Mucosa of descending colon (tissue), 3 donors: ENCODE data around the gene ARL14. TPM values are rescaled to one million over a fixed set of nuclear protein-coding genes. Genes with fewer than 3 reads are reported as not detected.
A peak's percentile ranks its signal among the peaks of the same experiment; 100 is the strongest.
"Not testable (repeated sequence)": the region's sequence is repeated elsewhere in the genome, so short reads cannot be mapped to it uniquely, and the experiment has no call there.

ENCODE experiments used
- ATAC-seq: fragments of 200-7000 bp; cut with Tn5 transposase; one replicate; pipeline ENCODE4 v1.9.1; 2020; ENCODE audit warnings: mild to moderate bottlenecking, moderate library complexity
- DNase-seq, 3 donors: peaks; one replicate each; pipeline ENCODE4 v3.0.0-alpha.2; 2020
- H3K36me3 ChIP-seq: fragments of 200-600 bp; one replicate; pipeline ENCODE4 v1.8.0; 2021; ENCODE audit warnings: low read depth, mild to moderate bottlenecking
- H3K4me1 ChIP-seq: fragments of 200-600 bp; one replicate; pipeline ENCODE4 v1.8.0; 2021; ENCODE audit warnings: low read depth, mild to moderate bottlenecking
- H3K4me3 ChIP-seq: fragments of 200-600 bp; one replicate; pipeline ENCODE4 v1.8.0; 2021; ENCODE audit warnings: mild to moderate bottlenecking
- H3K9me3 ChIP-seq: fragments of 200-600 bp; one replicate; pipeline ENCODE4 v1.8.0; 2021; ENCODE audit warnings: mild to moderate bottlenecking
- intact Hi-C, 2 donors: fragments of 100-400 bp; cut with DNase I in 1 of 2; cut with micrococcal nuclease in 1 of 2; formaldehyde crosslinking; loops; one replicate each; pipeline versions ENCODE4 v1.11.0 to v1.11.1; 2022; cut with DNase I, micrococcal nuclease
- total RNA-seq, 3 donors: library from RNA; stranded (reverse); fragmentation: NEBNext Ultra II Directional in 2 of 3; extraction: Animal tissue kit (Norgen Biotek cat#: 25700) in 2 of 3; gene quantifications; one replicate each; pipeline versions ENCODE4 v1.2.1 to v1.2.4, GENCODE V29; 2021 to 2023
- TF ChIP-seq, protein P1 (sequence below): fragments of 200-600 bp; IDR thresholded peaks from one replicate; pipeline ENCODE4 v1.8.0; 2022; ENCODE audit warnings: antibody characterized with exemption, mild to moderate bottlenecking
- donor health status: DM: no; HTN: no; CAD: no; lungs with moderate emphysema.
- donor health status: DM: no; HTN: no; CAD: no.
- donor health status: DM: no; HTN: yes; CAD: no.

ARL14 gene
- total RNA-seq, 3 donors from 2014 or later: 11.6 to 40.4 (median 22.2) TPM

DNA sequence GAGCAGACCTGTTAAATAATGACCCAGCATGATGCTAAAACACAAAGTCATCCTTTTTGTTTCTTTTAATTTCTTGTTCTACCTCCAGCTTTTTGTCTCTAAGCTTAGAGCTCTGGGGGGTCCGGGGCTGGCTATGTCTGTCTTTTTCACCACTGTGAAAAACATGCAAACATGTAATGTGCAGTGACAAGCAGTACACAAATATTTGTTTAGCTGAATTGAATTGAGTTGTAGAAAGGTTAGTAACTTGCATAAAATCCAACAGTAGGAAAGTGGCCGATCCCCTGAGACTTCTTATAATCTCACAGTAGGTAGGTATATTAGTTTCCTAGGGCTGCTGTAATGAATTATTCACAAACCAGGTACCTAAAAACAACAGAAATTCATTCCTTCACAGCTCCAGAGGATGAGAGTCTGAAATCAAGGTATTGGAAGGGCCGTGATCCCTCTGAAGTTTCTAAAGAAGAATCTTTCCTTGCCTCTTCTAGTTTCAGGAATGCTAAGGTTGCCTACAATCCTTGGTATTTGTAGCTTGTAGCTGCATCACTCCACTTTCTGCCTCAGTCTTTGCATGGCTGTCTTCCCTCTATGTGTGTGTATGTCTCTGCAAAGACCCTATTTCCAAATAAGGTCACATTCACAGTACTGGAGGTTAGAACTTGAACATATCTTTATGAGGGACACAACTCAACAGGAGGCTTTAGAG is 32.7 kb downstream of the ARL14 start:
- intact Hi-C loops: loop anchor here in 1 of 2 donors (5.0 kb wide), 1 partner anchor 238 kb away; no protein-coding TSS in a partner anchor
- no peak for ATAC-seq

DNA sequence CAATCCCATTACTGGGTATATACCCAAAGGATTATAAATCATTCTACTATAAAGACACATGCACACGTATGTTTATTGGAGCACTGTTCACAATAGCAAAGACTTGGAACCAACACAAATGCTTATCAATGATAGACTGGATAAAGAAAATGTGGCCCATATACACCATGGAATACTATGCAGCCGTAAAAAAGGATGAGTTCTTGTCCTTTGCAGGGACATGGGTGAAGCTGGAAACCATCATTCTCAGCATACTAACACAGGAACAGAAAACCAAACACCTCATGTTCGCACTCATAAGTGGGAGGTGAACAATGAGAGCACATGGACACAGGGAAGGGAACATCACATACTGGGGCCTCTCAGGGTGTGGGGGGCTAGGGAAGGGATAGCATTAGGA is 36.2 kb downstream of the ARL14 start:
- DNase-seq, H3K9me3 ChIP-seq, H3K4me1 ChIP-seq, H3K36me3 ChIP-seq, intact Hi-C loops, H3K4me3 ChIP-seq, ATAC-seq: not testable (repeated sequence)

More for the DNA sequence above, 32.7 kb downstream of the ARL14 start:
- no peaks in the 10 kb centered on the region for H3K4me1 ChIP-seq
- H3K36me3 ChIP-seq: no peaks in the 10 kb centered on the region
- H3K9me3 ChIP-seq: no peaks in the 10 kb centered on the region
- DNase-seq: no peak
- TF ChIP-seq, protein P1, sequence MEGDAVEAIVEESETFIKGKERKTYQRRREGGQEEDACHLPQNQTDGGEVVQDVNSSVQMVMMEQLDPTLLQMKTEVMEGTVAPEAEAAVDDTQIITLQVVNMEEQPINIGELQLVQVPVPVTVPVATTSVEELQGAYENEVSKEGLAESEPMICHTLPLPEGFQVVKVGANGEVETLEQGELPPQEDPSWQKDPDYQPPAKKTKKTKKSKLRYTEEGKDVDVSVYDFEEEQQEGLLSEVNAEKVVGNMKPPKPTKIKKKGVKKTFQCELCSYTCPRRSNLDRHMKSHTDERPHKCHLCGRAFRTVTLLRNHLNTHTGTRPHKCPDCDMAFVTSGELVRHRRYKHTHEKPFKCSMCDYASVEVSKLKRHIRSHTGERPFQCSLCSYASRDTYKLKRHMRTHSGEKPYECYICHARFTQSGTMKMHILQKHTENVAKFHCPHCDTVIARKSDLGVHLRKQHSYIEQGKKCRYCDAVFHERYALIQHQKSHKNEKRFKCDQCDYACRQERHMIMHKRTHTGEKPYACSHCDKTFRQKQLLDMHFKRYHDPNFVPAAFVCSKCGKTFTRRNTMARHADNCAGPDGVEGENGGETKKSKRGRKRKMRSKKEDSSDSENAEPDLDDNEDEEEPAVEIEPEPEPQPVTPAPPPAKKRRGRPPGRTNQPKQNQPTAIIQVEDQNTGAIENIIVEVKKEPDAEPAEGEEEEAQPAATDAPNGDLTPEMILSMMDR: no peak
- no peak overlapping the region for H3K4me3 ChIP-seq

DNA sequence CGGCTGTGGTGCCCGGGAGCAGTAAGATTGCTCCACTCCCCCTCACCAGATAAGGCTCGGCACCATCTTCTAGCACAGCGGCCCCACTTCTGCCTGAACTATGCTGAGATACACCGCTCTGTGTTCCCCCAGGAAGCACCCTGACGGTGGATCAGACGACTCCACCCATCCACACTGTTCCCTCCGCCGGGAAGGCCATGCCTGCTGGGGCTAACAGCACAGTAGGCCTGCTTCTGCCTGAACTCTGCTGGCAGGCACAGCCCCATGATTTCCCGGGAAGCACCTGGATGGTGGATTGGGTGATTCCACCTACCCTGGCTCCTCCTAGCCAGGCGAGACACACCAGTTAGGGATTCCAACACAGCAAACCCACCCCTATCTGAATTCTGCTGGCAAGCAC is 42.8 kb downstream of the ARL14 start:
- Histone ChIP-seq H3K36me3 (no peaks in the 10 kb centered on the region), H3K4me3 (no peak overlapping the region), H3K9me3 (no peaks in the 10 kb centered on the region), H3K4me1 (no peaks in the 10 kb centered on the region)
- TF ChIP-seq, protein P1: no peak
- no peak for ATAC-seq
- intact Hi-C loops: no loop called here
- no peak for DNase-seq

DNA sequence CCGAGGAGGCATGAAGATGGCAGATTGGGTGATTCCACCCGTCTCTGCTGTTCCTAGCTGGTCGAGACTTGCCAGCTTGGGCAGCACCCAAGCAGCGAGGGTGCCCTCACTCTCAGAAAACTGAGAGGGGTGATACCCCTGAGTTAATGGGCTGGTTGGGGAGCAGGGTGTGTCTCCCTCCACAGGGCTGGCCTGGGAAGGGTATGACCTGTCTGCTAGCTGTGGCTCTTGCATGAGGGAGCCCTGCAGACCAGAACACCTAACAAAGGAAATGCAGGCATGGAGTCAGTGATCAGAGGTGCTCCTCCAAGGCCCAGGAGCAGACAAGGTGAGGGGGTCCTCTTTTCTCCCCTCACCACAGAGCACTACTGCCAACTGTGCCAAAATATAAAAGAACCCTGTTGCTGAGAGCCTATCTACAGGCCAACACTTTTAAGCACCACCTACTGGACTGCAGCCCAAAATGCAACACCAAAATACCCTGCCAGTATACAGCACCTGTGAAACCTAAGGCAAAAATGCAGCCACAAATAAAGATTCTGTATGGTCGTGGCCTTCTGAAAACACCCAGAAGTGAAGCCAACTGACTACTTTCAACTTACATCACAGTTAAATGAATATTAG is 43.3 kb downstream of the ARL14 start:
- Histone ChIP-seq H3K9me3 (no peaks in the 10 kb centered on the region), H3K36me3 (no peaks in the 10 kb centered on the region), H3K4me1 (no peaks in the 10 kb centered on the region), H3K4me3 (no peak overlapping the region)
- TF ChIP-seq, protein P1: no peak
- intact Hi-C loops: no loop called here
- DNase-seq (peak in 1 of 3 donors; percentile 9), ATAC-seq (peak; percentile 44)

DNA sequence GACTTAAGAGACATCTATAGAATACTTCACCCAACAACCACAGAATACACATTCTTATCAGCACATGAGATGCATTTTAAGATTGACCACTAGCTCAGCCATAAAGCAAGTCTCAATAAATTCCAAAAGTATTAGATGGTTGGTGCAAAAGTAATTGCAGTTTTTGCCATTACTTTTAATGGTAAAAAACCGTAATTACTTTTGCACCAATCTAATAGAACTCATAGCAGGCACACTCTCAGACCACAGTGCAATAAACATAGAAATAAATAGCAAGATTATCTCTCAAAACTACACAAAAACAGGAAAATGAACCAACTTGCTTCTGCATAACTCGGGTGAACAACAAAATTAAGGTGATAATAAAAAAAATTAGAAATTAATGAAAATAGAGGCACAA is 45.4 kb downstream of the ARL14 start:
- Histone ChIP-seq H3K36me3 (no peaks in the 10 kb centered on the region), H3K4me1 (no peaks in the 10 kb centered on the region), H3K4me3 (no peak overlapping the region), H3K9me3 (no peaks in the 10 kb centered on the region)
- intact Hi-C loops: no loop called here
- ATAC-seq: no peak
- DNase-seq: no peak
- TF ChIP-seq, protein P1: no peak

DNA sequence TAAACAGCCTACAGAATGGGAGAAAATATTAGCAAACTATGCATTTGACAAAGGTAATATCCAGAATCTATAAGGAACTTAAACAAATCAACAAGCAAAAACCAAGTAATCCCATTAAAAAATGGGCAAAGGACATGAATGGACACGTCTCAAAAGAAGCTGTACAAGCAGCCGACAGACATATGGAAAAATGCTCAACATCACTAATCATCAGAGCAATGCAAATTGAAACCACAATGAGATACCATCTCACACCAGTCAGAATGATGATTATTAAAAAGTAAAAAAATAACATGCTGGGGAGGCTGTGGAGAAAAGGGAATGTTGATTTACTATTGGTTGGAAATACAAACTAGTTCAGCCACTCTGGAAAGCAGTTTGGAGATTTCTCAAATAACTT is 48.4 kb downstream of the ARL14 start:
- H3K4me1 ChIP-seq: no peaks in the 10 kb centered on the region
- DNase-seq (no peak), ATAC-seq (no peak)
- intact Hi-C loops: no loop called here
- no peaks in the 10 kb centered on the region for H3K9me3 ChIP-seq
- TF ChIP-seq, protein P1: no peak
- no peaks in the 10 kb centered on the region for H3K36me3 ChIP-seq
- no peak overlapping the region for H3K4me3 ChIP-seq
